Measurements from ENCODE around the gene GALNT15. TPM values are rescaled to one million over a fixed set of nuclear protein-coding genes. Genes with fewer than 3 reads are reported as not detected.

The GALNT15 gene
- total RNA-seq, 3 donors from 2014 or later = 5.5 to 47.0 (median 12.5) TPM

GRCh38 chr3:16265455-16265786 lies 90.9 kb downstream of the GALNT15 start:
- no peaks in the 10 kb centered on the region for H3K9me3 ChIP-seq
- intact Hi-C loops (cut with DNase I, micrococcal nuclease) = no loop called here
- no peaks in the 10 kb centered on the region for H3K36me3 ChIP-seq (ENCODE audit: low read depth)
- H3K4me1 ChIP-seq (ENCODE audit: low read depth) = peaks cover 21% of the 10 kb centered on the region
- TF ChIP-seq CTCF (IDR thresholded peaks at IDR 0.05) = no peak
- H3K4me3 ChIP-seq = peak overlapping the region; percentile 67
- DNase-seq = no peak
- ATAC-seq = no peak

GRCh38 chr3:16266714-16267113 lies 92.2 kb downstream of the GALNT15 start:
- no peak overlapping the region for H3K4me3 ChIP-seq
- intact Hi-C loops (cut with DNase I, micrococcal nuclease) = no loop called here
- DNase-seq (no peak), ATAC-seq (no peak)
- H3K9me3 ChIP-seq = no peaks in the 10 kb centered on the region
- H3K36me3 ChIP-seq (ENCODE audit: low read depth) = no peaks in the 10 kb centered on the region
- H3K4me1 ChIP-seq (ENCODE audit: low read depth) = peaks cover 21% of the 10 kb centered on the region
- no peak for TF ChIP-seq CTCF (IDR thresholded peaks at IDR 0.05)

- peaks cover 13% of the 10 kb centered on the region for H3K4me1 ChIP-seq (ENCODE audit: low read depth)
- H3K9me3 ChIP-seq = no peaks in the 10 kb centered on the region
- intact Hi-C loops (cut with DNase I, micrococcal nuclease) = no loop called here
- no peaks in the 10 kb centered on the region for H3K36me3 ChIP-seq (ENCODE audit: low read depth)
- H3K4me3 ChIP-seq = no peak overlapping the region
- DNase-seq = no peak
- ATAC-seq = no peak
- no peak for TF ChIP-seq CTCF (IDR thresholded peaks at IDR 0.05)
These were observed 96.4 kb downstream of the GALNT15 start for GRCh38 chr3:16270855-16271254.

- Histone ChIP-seq H3K4me3 (no peak overlapping the region), H3K4me1 (ENCODE audit: low read depth) (no peaks in the 10 kb centered on the region), H3K9me3 (no peaks in the 10 kb centered on the region), H3K36me3 (ENCODE audit: low read depth) (no peaks in the 10 kb centered on the region)
- TF ChIP-seq CTCF (IDR thresholded peaks at IDR 0.05) = no peak
- DNase-seq = no peak
- no peak for ATAC-seq
- intact Hi-C loops (cut with DNase I, micrococcal nuclease) = no loop called here
These were observed 98.1 kb downstream of the GALNT15 start for GRCh38 chr3:16272588-16272987.

- Histone ChIP-seq H3K4me3 (no peak overlapping the region), H3K9me3 (no peaks in the 10 kb centered on the region), H3K4me1 (ENCODE audit: low read depth) (no peaks in the 10 kb centered on the region), H3K36me3 (ENCODE audit: low read depth) (no peaks in the 10 kb centered on the region)
- ATAC-seq (no peak), DNase-seq (no peak)
- TF ChIP-seq CTCF (IDR thresholded peaks at IDR 0.05) = no peak
- intact Hi-C loops (cut with DNase I, micrococcal nuclease) = no loop called here
These were observed 99.4 kb downstream of the GALNT15 start for GRCh38 chr3:16273867-16274266.

- Histone ChIP-seq H3K4me3 (no peak overlapping the region), H3K4me1 (ENCODE audit: low read depth) (no peaks in the 10 kb centered on the region), H3K9me3 (no peaks in the 10 kb centered on the region), H3K36me3 (ENCODE audit: low read depth) (no peaks in the 10 kb centered on the region)
- intact Hi-C loops (cut with DNase I, micrococcal nuclease) = no loop called here
- ATAC-seq (no peak), DNase-seq (no peak)
- no peak for TF ChIP-seq CTCF (IDR thresholded peaks at IDR 0.05)
These were observed 103.0 kb downstream of the GALNT15 start for GRCh38 chr3:16277471-16277870.

All from mucosa of descending colon (tissue), 3 donors.